Ovary (tissue), 9 donors: ENCODE data around the gene TIPARP. TPM values are rescaled to one million over a fixed set of nuclear protein-coding genes. Genes with fewer than 3 reads are reported as not detected.

Source experiments
- DNase-seq, 5 donors: peaks; one replicate each; pipeline ENCODE4 v3.0.0-alpha.2; 2019 to 2020
- H3K27ac ChIP-seq, 2 donors: fragments of 200-600 bp; one replicate each; pipeline versions ENCODE4 v1.5.1 to v1.8.0; 2019 to 2022
- H3K27me3 ChIP-seq: fragments of 200-600 bp; one replicate; pipeline ENCODE4 v1.8.0; 2022
- H3K36me3 ChIP-seq: fragments of 200-600 bp; sonication (generic); one replicate; pipeline ENCODE4 v1.5.1; 2019
- H3K4me1 ChIP-seq: one replicate; pipeline ENCODE4 v1.8.1; 2013; ENCODE audit warnings: mild to moderate bottlenecking, moderate library complexity; ENCODE audit not compliant: insufficient read depth
- H3K4me3 ChIP-seq: fragments of 200-600 bp; sonication (generic); one replicate; pipeline ENCODE4 v1.5.1; 2017
- H3K9me3 ChIP-seq, 2 donors: fragments of 200-600 bp in 1 of 2; sonication (generic) in 1 of 2; one replicate each; pipeline versions ENCODE4 v1.5.1 to v1.8.1; 2013 to 2019; ENCODE audit warnings: mild to moderate bottlenecking in 1 of 2, moderate library complexity in 1 of 2
- CTCF ChIP-seq, 3 donors: fragments of 450-650 bp in 2 of 3; fragments of 200-600 bp in 1 of 3; IDR thresholded peaks; one replicate each; pipeline versions ENCODE4 v1.5.1 to v1.8.0; 2016 to 2022; ENCODE audit warnings: antibody characterized with exemption in 3 of 3, mild to moderate bottlenecking in 1 of 3
- EP300 ChIP-seq: sonication (generic); formaldehyde crosslinking; IDR thresholded peaks from one replicate; pipeline ENCODE4 v1.6.1; 2017; ENCODE audit warnings: antibody characterized with exemption
- POLR2A ChIP-seq: fragments of 450-650 bp; IDR thresholded peaks from one replicate; pipeline ENCODE4 v1.6.1; 2017; ENCODE audit warnings: antibody characterized with exemption, mild to moderate bottlenecking, moderate library complexity
- WGBS, 3 donors: extraction: QIAGEN DNeasy Blood & Tissue Kit in 1 of 3; methylation state at CpG; one replicate each; pipeline versions ENCODE4 v1.1.5 to v1.1.7; 2013 to 2017; 5-methylcytosine and 5-hydroxymethylcytosine counted together
- intact Hi-C, 4 donors: fragments of 100-400 bp; cut with DNase I; formaldehyde crosslinking; loops; one replicate each; pipeline versions ENCODE4 v1.11.0 to v1.15.1; 2022 to 2023
- polyA plus RNA-seq, 2 donors: library from polyadenylated mRNA; stranded (reverse); fragments of 200-250 nt in 1 of 2; fragments of 350-450 nt in 1 of 2; fragmentation: Illumina TruSeq in 1 of 2; extraction: RNeasy Lipid Tissue Mini Kit (QIAGEN cat#74804) in 1 of 2; gene quantifications; one replicate each; pipeline ENCODE4 v1.2.3, GENCODE V29; 2013 to 2014
- total RNA-seq, 7 donors: library from RNA; depleted of rRNA in 2 of 7; stranded (reverse); fragments of >200 nt in 2 of 7; fragmentation: NEBNext Ultra II Directional in 3 of 7; extraction: Animal tissue kit (Norgen Biotek cat#: 25700) in 3 of 7; gene quantifications; one replicate each; pipeline versions ENCODE4 v1.1.0 to v1.2.4, GENCODE V29; 2016 to 2023
- donor health status: DM: no; HTN: no; CAD: no; lungs with moderate emphysema.
- donor health status: DM: no; HTN: no; CAD: no.
- donor health status: Bipolar disorder and iron deficiency.
- donor health status: DM: yes; HTN: yes; CAD: no.
- donor health status: DM: no; HTN: no; CAD: no.
- donor health status: DM: yes; HTN: yes; CAD: no.

The TIPARP gene
- total and polyA plus RNA-seq, 9 donors = 11.3 to 109 (median 46.1) TPM

- DNase-seq = no peak
- whole genome bisulfite sequencing, 3 donors = 93 to 98% (median 97%) methylated on average over 2 of the region's 2 CpGs
- intact Hi-C loops = no loop called here
- no peaks in the 10 kb centered on the region for H3K27me3 ChIP-seq
- H3K9me3 ChIP-seq = no peaks in the 10 kb centered on the region
- H3K4me3 ChIP-seq = no peak overlapping the region
- H3K27ac ChIP-seq = no peak overlapping the region
- H3K36me3 ChIP-seq = no peaks in the 10 kb centered on the region
- TF ChIP-seq EP300 (no peak), CTCF (IDR thresholded peaks at IDR 0.05) (no peak)
- H3K4me1 ChIP-seq = no peaks in the 10 kb centered on the region
Observed at GRCh38 chr3:156657440-156657839, 16.9 kb upstream of the TIPARP start.

DNA sequence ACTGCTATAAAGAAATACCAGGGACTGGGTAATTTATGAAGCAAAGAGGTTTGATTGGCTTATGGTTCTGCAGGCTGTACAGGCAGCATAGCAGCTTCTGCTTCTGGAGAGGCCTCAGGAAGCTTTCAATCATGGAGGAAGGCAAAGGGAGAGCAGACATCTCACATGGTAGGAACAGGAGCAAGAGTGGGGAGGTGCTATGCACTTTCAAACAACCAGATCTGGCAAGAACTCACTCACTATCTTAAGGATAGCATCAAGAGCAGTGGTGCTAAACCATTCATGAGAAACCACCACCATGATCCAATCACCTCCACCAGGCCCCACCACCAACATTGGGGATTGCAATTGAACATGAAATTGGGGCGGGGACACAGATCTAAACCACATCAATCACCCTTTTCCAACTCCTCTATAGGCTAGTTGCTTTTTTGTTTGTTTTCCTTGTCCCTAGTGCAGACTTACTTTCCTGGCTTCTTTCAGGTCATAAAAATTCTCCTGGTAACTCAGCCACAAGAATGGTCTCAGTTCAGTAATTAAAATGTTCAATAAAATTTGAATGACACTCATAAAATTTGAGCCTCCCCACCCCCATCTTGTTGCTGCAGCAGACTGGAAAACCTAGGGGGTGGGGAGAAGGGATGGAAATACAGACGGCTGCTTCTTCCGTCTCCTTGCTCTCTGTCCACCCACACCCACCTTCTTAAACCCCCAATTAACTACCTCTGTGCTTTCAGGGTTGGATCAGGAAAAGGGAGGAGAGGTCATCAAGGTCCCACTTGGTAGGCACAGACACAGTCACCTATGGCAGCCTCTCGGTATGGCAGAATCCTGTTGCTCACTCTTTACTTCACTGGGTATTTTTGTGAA, 16.3 kb upstream of the TIPARP start:
- TF ChIP-seq CTCF (IDR thresholded peaks at IDR 0.05) = no peak
- no peak for TF ChIP-seq POLR2A
- TF ChIP-seq EP300 = no peak
- intact Hi-C loops = no loop called here
- no peaks in the 10 kb centered on the region for H3K9me3 ChIP-seq
- no peaks in the 10 kb centered on the region for H3K36me3 ChIP-seq
- no peak overlapping the region for H3K4me3 ChIP-seq
- DNase-seq = no peak
- H3K4me1 ChIP-seq = no peaks in the 10 kb centered on the region
- H3K27me3 ChIP-seq = no peaks in the 10 kb centered on the region
- 92 to 93% (median 92%) methylated on average over 4 of the region's 4 CpGs for WGBS, 3 donors
- H3K27ac ChIP-seq = no peak overlapping the region

GRCh38 chr3:156658732-156659090, 15.7 kb upstream of the TIPARP start:
- no peak for TF ChIP-seq POLR2A
- no peak for TF ChIP-seq EP300
- TF ChIP-seq CTCF (IDR thresholded peaks at IDR 0.05) = no peak
- WGBS, 3 donors = 68 to 82% (median 81%) methylated on average over 1 of the region's 1 CpG
- intact Hi-C loops = no loop called here

DNA sequence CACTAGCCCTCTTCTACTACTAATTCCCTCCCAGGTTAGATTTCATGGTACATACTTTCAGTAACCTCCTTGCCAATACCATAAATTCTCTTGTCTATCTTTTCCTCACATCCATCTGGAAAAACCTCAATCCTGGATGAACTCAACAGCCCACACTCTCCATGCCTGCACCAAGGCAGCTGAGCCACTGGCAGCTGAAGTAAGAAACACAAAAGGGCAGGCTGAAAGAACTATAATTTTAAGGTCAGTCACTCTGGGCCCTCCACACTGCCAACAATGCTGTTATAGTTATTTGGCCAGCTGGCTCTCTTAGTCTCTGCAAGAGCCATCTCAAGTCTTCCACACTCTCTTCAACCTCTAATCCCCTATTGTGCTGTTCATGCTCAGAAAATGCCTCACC, 15.1 kb upstream of the TIPARP start:
- no peaks in the 10 kb centered on the region for H3K4me1 ChIP-seq
- intact Hi-C loops = no loop called here
- no peaks in the 10 kb centered on the region for H3K36me3 ChIP-seq
- no peaks in the 10 kb centered on the region for H3K27me3 ChIP-seq
- no peaks in the 10 kb centered on the region for H3K9me3 ChIP-seq
- H3K27ac ChIP-seq = no peak overlapping the region
- no peak for TF ChIP-seq CTCF (IDR thresholded peaks at IDR 0.05)
- TF ChIP-seq POLR2A = no peak
- TF ChIP-seq EP300 = no peak
- DNase-seq = no peak
- H3K4me3 ChIP-seq = no peak overlapping the region

More at GRCh38 chr3:156658732-156659090, 15.7 kb upstream of the TIPARP start:
- no peak for DNase-seq
- H3K4me1 ChIP-seq = no peaks in the 10 kb centered on the region
- no peaks in the 10 kb centered on the region for H3K27me3 ChIP-seq
- H3K27ac ChIP-seq = no peak overlapping the region
- no peaks in the 10 kb centered on the region for H3K36me3 ChIP-seq
- no peaks in the 10 kb centered on the region for H3K9me3 ChIP-seq
- no peak overlapping the region for H3K4me3 ChIP-seq
